SK-N-SH (cell line): ENCODE results near the gene MEFV.
"Not testable (repeated sequence)": the region's sequence is repeated elsewhere in the genome, so short reads cannot be mapped to it uniquely, and the experiment has no call there.

Experiments
- POLR2AphosphoS5 ChIP-seq: IDR thresholded peaks from 2 replicates; pipeline ENCODE4 v1.6.1; 2012; ENCODE audit warnings: low read depth, low read length
- TCF12 ChIP-seq: IDR thresholded peaks from 2 replicates; pipeline ENCODE4 v1.4.0; 2012
- TF ChIP-seq, protein P1 (sequence below): fragments of 200-600 bp; sonication (generic); IDR thresholded peaks from 2 replicates; pipeline ENCODE4 v1.6.1; 2017; ENCODE audit warnings: antibody characterized with exemption, mild to moderate bottlenecking, moderate library complexity

DNA sequence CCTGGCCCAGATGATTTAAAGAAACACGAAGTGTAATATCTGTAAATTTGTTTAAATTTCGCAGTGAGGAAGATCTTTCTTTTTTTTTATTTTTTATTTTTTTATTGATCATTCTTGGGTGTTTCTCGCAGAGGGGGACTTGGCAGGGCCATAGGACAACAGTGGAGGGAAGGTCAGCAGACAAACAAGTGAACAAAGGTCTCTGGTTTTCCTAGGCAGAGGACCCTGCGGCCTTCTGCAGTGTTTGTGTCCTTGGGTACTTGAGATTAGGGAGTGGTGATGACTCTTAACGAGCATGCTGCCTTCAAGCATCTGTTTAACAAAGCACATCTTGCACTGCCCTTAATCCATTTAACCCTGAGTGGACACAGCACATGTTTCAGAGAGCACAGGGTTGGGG is 14.3 kb upstream of the MEFV start:
- TF ChIP-seq POLR2AphosphoS5, TCF12: not testable (repeated sequence)
- TF ChIP-seq, protein P1, sequence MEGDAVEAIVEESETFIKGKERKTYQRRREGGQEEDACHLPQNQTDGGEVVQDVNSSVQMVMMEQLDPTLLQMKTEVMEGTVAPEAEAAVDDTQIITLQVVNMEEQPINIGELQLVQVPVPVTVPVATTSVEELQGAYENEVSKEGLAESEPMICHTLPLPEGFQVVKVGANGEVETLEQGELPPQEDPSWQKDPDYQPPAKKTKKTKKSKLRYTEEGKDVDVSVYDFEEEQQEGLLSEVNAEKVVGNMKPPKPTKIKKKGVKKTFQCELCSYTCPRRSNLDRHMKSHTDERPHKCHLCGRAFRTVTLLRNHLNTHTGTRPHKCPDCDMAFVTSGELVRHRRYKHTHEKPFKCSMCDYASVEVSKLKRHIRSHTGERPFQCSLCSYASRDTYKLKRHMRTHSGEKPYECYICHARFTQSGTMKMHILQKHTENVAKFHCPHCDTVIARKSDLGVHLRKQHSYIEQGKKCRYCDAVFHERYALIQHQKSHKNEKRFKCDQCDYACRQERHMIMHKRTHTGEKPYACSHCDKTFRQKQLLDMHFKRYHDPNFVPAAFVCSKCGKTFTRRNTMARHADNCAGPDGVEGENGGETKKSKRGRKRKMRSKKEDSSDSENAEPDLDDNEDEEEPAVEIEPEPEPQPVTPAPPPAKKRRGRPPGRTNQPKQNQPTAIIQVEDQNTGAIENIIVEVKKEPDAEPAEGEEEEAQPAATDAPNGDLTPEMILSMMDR, result not testable (repeated sequence)
